Liver (tissue), 9 donors: Measurements from ENCODE around the gene LIMS2. TPM values are rescaled to one million over a fixed set of nuclear protein-coding genes. Genes with fewer than 3 reads are reported as not detected.

Experiments
- DNase-seq: peaks from one replicate; pipeline ENCODE4 v3.0.0-alpha.2; 2017; ENCODE audit warnings: low spot score
- H3K27ac ChIP-seq, 2 donors: one replicate each; pipeline ENCODE4 v1.7.0; 2013; ENCODE audit warnings: inconsistent platforms in 2 of 2, low read length in 2 of 2, control low read depth in 1 of 2, low read depth in 1 of 2, mild to moderate bottlenecking in 1 of 2
- H3K27me3 ChIP-seq, 4 donors: one replicate each; pipeline versions ENCODE4 v1.6.1 to v1.7.0; 2013; ENCODE audit warnings: low read length in 3 of 4, inconsistent platforms in 1 of 4, mild to moderate bottlenecking in 1 of 4, moderate library complexity in 1 of 4; ENCODE audit not compliant: control insufficient read depth in 4 of 4, insufficient read depth in 4 of 4
- H3K36me3 ChIP-seq, 4 donors: one replicate each; pipeline versions ENCODE4 v1.6.1 to v1.7.0; 2013; ENCODE audit warnings: low read length in 3 of 4, mild to moderate bottlenecking in 3 of 4, low read depth in 1 of 4, moderate library complexity in 1 of 4; ENCODE audit not compliant: control insufficient read depth in 4 of 4, insufficient read depth in 3 of 4
- H3K4me1 ChIP-seq, 4 donors: one replicate each; pipeline versions ENCODE4 v1.6.1 to v1.7.0; 2013; ENCODE audit warnings: low read length in 3 of 4, mild to moderate bottlenecking in 3 of 4, moderate library complexity in 1 of 4; ENCODE audit not compliant: control insufficient read depth in 4 of 4, insufficient read depth in 4 of 4
- H3K4me3 ChIP-seq, 3 donors: one replicate each; pipeline versions ENCODE4 v1.6.1 to v1.7.0; 2013; ENCODE audit warnings: low read length in 3 of 3, control low read depth in 1 of 3, low read depth in 1 of 3, mild to moderate bottlenecking in 1 of 3
- H3K9ac ChIP-seq, 2 donors: one replicate each; pipeline ENCODE4 v1.7.0; 2013; ENCODE audit warnings: low read length in 2 of 2, mild to moderate bottlenecking in 2 of 2, moderate library complexity in 2 of 2, control low read depth in 1 of 2, low read depth in 1 of 2
- H3K9me3 ChIP-seq, 4 donors: one replicate each; pipeline versions ENCODE4 v1.6.1 to v1.7.0; 2013; ENCODE audit warnings: low read length in 3 of 4; ENCODE audit not compliant: control insufficient read depth in 4 of 4
- ATF3 ChIP-seq: IDR thresholded peaks from 2 replicates; pipeline ENCODE4 v1.6.1; 2016; ENCODE audit warnings: antibody characterized with exemption
- CTCF ChIP-seq: fragments of 150-350 bp; IDR thresholded peaks from 2 replicates; pipeline ENCODE4 v1.5.1; 2017; ENCODE audit warnings: improper control_type of control experiment, low read depth, low read length; ENCODE audit not compliant: missing input control
- EGR1 ChIP-seq, 2 donors: IDR thresholded peaks; 2 replicates each; pipeline ENCODE4 v1.6.1; 2016 to 2018; ENCODE audit warnings: antibody characterized with exemption in 2 of 2, low read depth in 2 of 2
- FOXA1 ChIP-seq: IDR thresholded peaks from 2 replicates; pipeline ENCODE4 v1.6.1; 2016; ENCODE audit warnings: antibody characterized with exemption
- FOXA2 ChIP-seq: IDR thresholded peaks from 2 replicates; pipeline ENCODE4 v1.6.1; 2016; ENCODE audit warnings: antibody characterized with exemption
- GABPA ChIP-seq, 2 donors: IDR thresholded peaks in 1 of 2; conservative IDR thresholded peaks in 1 of 2; 2 replicates each; pipeline ENCODE4 v1.6.1; 2016; ENCODE audit warnings: antibody characterized with exemption in 2 of 2, mild to moderate bottlenecking in 1 of 2, moderate library complexity in 1 of 2
- HNF4A ChIP-seq, 2 donors: conservative IDR thresholded peaks; 2 replicates each; pipeline ENCODE4 v1.6.1; 2016; ENCODE audit warnings: antibody characterized with exemption in 2 of 2, mild to moderate bottlenecking in 2 of 2
- HNF4G ChIP-seq: IDR thresholded peaks from 2 replicates; pipeline ENCODE4 v1.6.1; 2016; ENCODE audit warnings: antibody characterized with exemption
- JUND ChIP-seq, 2 donors: IDR thresholded peaks; 2 replicates each; pipeline ENCODE4 v1.6.1; 2016; ENCODE audit warnings: antibody characterized with exemption in 2 of 2
- NR2F2 ChIP-seq: IDR thresholded peaks from 2 replicates; pipeline ENCODE4 v1.6.1; 2016; ENCODE audit warnings: antibody characterized with exemption
- RAD21 ChIP-seq, 2 donors: IDR thresholded peaks; 2 replicates each; pipeline ENCODE4 v1.6.1; 2016; ENCODE audit warnings: antibody characterized with exemption in 2 of 2, mild to moderate bottlenecking in 2 of 2
- REST ChIP-seq: IDR thresholded peaks from 2 replicates; pipeline ENCODE4 v1.6.1; 2016; ENCODE audit warnings: antibody characterized with exemption, mild to moderate bottlenecking
- RXRA ChIP-seq, 2 donors: IDR thresholded peaks; 2 replicates each; pipeline ENCODE4 v1.6.1; 2017 to 2018; ENCODE audit warnings: antibody characterized with exemption in 2 of 2, mild to moderate bottlenecking in 1 of 2
- SP1 ChIP-seq: IDR thresholded peaks from 2 replicates; pipeline ENCODE4 v1.6.1; 2018; ENCODE audit warnings: antibody characterized with exemption, mild to moderate bottlenecking
- TAF1 ChIP-seq: conservative IDR thresholded peaks from 2 replicates; pipeline ENCODE4 v1.6.1; 2016; ENCODE audit warnings: antibody characterized with exemption, mild to moderate bottlenecking
- YY1 ChIP-seq: IDR thresholded peaks from 2 replicates; pipeline ENCODE4 v1.6.1; 2016; ENCODE audit warnings: antibody characterized with exemption, mild to moderate bottlenecking
- WGBS: extraction: QIAGEN DNeasy Blood & Tissue Kit; methylation state at CpG from one replicate; pipeline ENCODE4 v1.1.7; 2013; 5-methylcytosine and 5-hydroxymethylcytosine counted together
- polyA plus RNA-seq, 2 donors: library from polyadenylated mRNA; stranded (reverse) in 1 of 2; unstranded in 1 of 2; fragments of 200-250 nt in 1 of 2; fragments of >200 nt in 1 of 2; fragmentation: Nextera tagmentation in 1 of 2; extraction: Ambion mirVana in 1 of 2; gene quantifications; one replicate each; pipeline versions ENCODE4 v1.2.1 to v1.2.3, GENCODE V29; 2013 to 2015
- total RNA-seq, 2 donors: library from RNA; depleted of rRNA; stranded (reverse); fragments of >200 nt; gene quantifications; one replicate each; pipeline ENCODE4 v1.2.3, GENCODE V29; 2014
- donor health status: healthy.
- donor health status: healthy.
- donor health status: healthy.
- donor health status: healthy.
- donor health status: healthy.

Gene LIMS2
- total and polyA plus RNA-seq, 4 donors = 1.4 to 17.9 (median 16.1) TPM

- no peaks in the 10 kb centered on the region for H3K27me3 ChIP-seq
- no peak overlapping the region for H3K9ac ChIP-seq
- TF ChIP-seq HNF4A (conservative IDR thresholded peaks at IDR 0.05) = no peak
- no peak for TF ChIP-seq ATF3
- no peak for TF ChIP-seq NR2F2
- TF ChIP-seq EGR1 (IDR thresholded peaks at IDR 0.05; ENCODE audit: low read depth in 2 of 2) = no peak
- no peak for TF ChIP-seq TAF1
- TF ChIP-seq CTCF = no peak
- no peak for TF ChIP-seq SP1
- TF ChIP-seq HNF4G = no peak
- TF ChIP-seq REST = no peak
- no peaks in the 10 kb centered on the region for H3K36me3 ChIP-seq
- no peak overlapping the region for H3K4me3 ChIP-seq
- DNase-seq = no peak
- H3K9me3 ChIP-seq = peaks cover 2 to 15% (median 7%) of the 10 kb centered on the region in 4 donors
- WGBS = 86% methylated on average over 11 of the region's 11 CpGs
- H3K4me1 ChIP-seq = no peaks in the 10 kb centered on the region
- no peak overlapping the region for H3K27ac ChIP-seq
These were observed 64.0 kb downstream of the LIMS2 start for GRCh38 chr2:127611076-127611925.

GRCh38 chr2:127610561-127610960, 64.8 kb downstream of the LIMS2 start:
- no peak for DNase-seq
- WGBS = 96% methylated on average over 1 of the region's 1 CpG
- no peaks in the 10 kb centered on the region for H3K27me3 ChIP-seq
- no peaks in the 10 kb centered on the region for H3K4me1 ChIP-seq
- no peaks in the 10 kb centered on the region for H3K36me3 ChIP-seq
- H3K4me3 ChIP-seq = no peak overlapping the region
- no peak overlapping the region for H3K9ac ChIP-seq
- no peak overlapping the region for H3K27ac ChIP-seq
- TF ChIP-seq HNF4G (no peak), RAD21 (IDR thresholded peaks at IDR 0.05) (no peak), SP1 (no peak), FOXA2 (no peak), TAF1 (no peak), RXRA (IDR thresholded peaks at IDR 0.05) (no peak), JUND (IDR thresholded peaks at IDR 0.05) (no peak), REST (no peak), FOXA1 (no peak), GABPA (IDR thresholded peaks at IDR 0.05 in 1 of 2, conservative IDR thresholded peaks at IDR 0.05 in 1 of 2) (no peak), EGR1 (IDR thresholded peaks at IDR 0.05; ENCODE audit: low read depth in 2 of 2) (no peak), YY1 (no peak)
- H3K9me3 ChIP-seq = peaks cover 2 to 15% (median 7%) of the 10 kb centered on the region in 4 donors
